Fibroblast of skin of back (primary cell): ENCODE data around the gene SLC7A6. TPM values are rescaled to one million over a fixed set of nuclear protein-coding genes. Genes with fewer than 3 reads are reported as not detected.

Experiments
- DNase-seq: peaks from one replicate; pipeline ENCODE4 v3.0.0-alpha.2; 2013
- polyA plus RNA-seq, 2 experiments: library from polyadenylated mRNA; unstranded; fragments of 120-200 nt; gene quantifications; one replicate each; pipeline ENCODE4 v1.2.1, GENCODE V29; 2013; ENCODE audit not compliant: insufficient read length in 2 of 2

SLC7A6 gene
- 30.9 TPM for polyA plus RNA-seq (2013, experiment 1 of 2; ENCODE audit: insufficient read length)
- polyA plus RNA-seq (2013, experiment 2 of 2; ENCODE audit: insufficient read length) = 20.6 TPM

- peak; percentile 79 for DNase-seq
Measured at GRCh38 chr16:68264128-68265077, at the start of gene SLC7A6. SLC7A6 (plus strand) TSS chr16:68264526; CDS start chr16:68274727, 10,201 bp downstream.

GRCh38 chr16:68214726-68215125 lies 49.6 kb upstream of the SLC7A6 start:
- no peak for DNase-seq

- DNase-seq = no peak
Measured at GRCh38 chr16:68215302-68215701, 49.0 kb upstream of the SLC7A6 start.

GRCh38 chr16:68216240-68216639 lies 48.1 kb upstream of the SLC7A6 start:
- DNase-seq = no peak

GRCh38 chr16:68217506-68217905 lies 46.8 kb upstream of the SLC7A6 start:
- DNase-seq = no peak

GRCh38 chr16:68219725-68220351 lies 44.5 kb upstream of the SLC7A6 start:
- DNase-seq = no peak

GRCh38 chr16:68223072-68223471 lies 41.3 kb upstream of the SLC7A6 start:
- no peak for DNase-seq

GRCh38 chr16:68226116-68226515 lies 38.2 kb upstream of the SLC7A6 start:
- no peak for DNase-seq

GRCh38 chr16:68227183-68227793 lies 37.0 kb upstream of the SLC7A6 start:
- no peak for DNase-seq

GRCh38 chr16:68227850-68228553 lies 36.3 kb upstream of the SLC7A6 start:
- no peak for DNase-seq

GRCh38 chr16:68228652-68229051 lies 35.7 kb upstream of the SLC7A6 start:
- no peak for DNase-seq

GRCh38 chr16:68229431-68230175 lies 34.7 kb upstream of the SLC7A6 start:
- peak; percentile 66 for DNase-seq

GRCh38 chr16:68230176-68230571 lies 34.2 kb upstream of the SLC7A6 start:
- no peak for DNase-seq

- no peak for DNase-seq
Measured at GRCh38 chr16:68230956-68231355, 33.4 kb upstream of the SLC7A6 start.

GRCh38 chr16:68231384-68232136 lies 32.8 kb upstream of the SLC7A6 start:
- no peak for DNase-seq

- no peak for DNase-seq
Measured at GRCh38 chr16:68232335-68232734, 32.0 kb upstream of the SLC7A6 start.

GRCh38 chr16:68233085-68233834 lies 31.1 kb upstream of the SLC7A6 start:
- DNase-seq = no peak

- DNase-seq = no peak
Measured at GRCh38 chr16:68233835-68234187, 30.5 kb upstream of the SLC7A6 start.

- no peak for DNase-seq
Measured at GRCh38 chr16:68234188-68235107, 29.9 kb upstream of the SLC7A6 start.
